Fibroblast of villous mesenchyme (primary cell): ENCODE measurements around the gene TNS2. TPM values are rescaled to one million over a fixed set of nuclear protein-coding genes. Genes with fewer than 3 reads are reported as not detected.
"Not testable (repeated sequence)": the region's sequence is repeated elsewhere in the genome, so short reads cannot be mapped to it uniquely, and the experiment has no call there.

Source experiments
- DNase-seq: peaks from one replicate; pipeline ENCODE4 v3.0.0-alpha.2; 2010; ENCODE audit warnings: low read depth
- H3K4me3 ChIP-seq: 2 replicates; pipeline ENCODE4 v1.5.1; 2011; ENCODE audit warnings: low read depth, mild to moderate bottlenecking, low read length
- CTCF ChIP-seq: IDR thresholded peaks from 2 replicates; pipeline ENCODE4 v1.5.1; 2012; ENCODE audit warnings: low read depth, mild to moderate bottlenecking, low read length; ENCODE audit not compliant: insufficient read depth
- total RNA-seq: library from RNA; depleted of rRNA; stranded (reverse); fragments of >200 nt; gene quantifications from 2 replicates; pipeline ENCODE4 v1.2.3, GENCODE V29; 2012

The TNS2 gene
- total RNA-seq, 1 donor = 36.7 TPM

- TF ChIP-seq CTCF = no peak
- no peak for DNase-seq
- no peak overlapping the region for H3K4me3 ChIP-seq
Measured at GRCh38 chr12:53101931-53102781, 52.3 kb downstream of the TNS2 start.

GRCh38 chr12:53102883-53103807 lies 53.3 kb downstream of the TNS2 start, which contains the start of gene SOAT2:
Gene SOAT2 (plus strand): TSS chr12:53103486. CDS start chr12:53103578, 92 bp downstream.
- no peak for DNase-seq
- no peak for TF ChIP-seq CTCF
- H3K4me3 ChIP-seq = no peak within 1 kb of the TSS

GRCh38 chr12:53103860-53104305 lies 54.0 kb downstream of the TNS2 start:
- no peak for DNase-seq
- TF ChIP-seq CTCF = no peak
- no peak overlapping the region for H3K4me3 ChIP-seq

- no peak overlapping the region for H3K4me3 ChIP-seq
- no peak for TF ChIP-seq CTCF
- DNase-seq = no peak
Measured at GRCh38 chr12:53105256-53105655, 55.4 kb downstream of the TNS2 start.

- TF ChIP-seq CTCF = no peak
- DNase-seq = no peak
Measured at GRCh38 chr12:53105712-53106439, 56.0 kb downstream of the TNS2 start.

GRCh38 chr12:53107122-53107521 lies 57.3 kb downstream of the TNS2 start:
- H3K4me3 ChIP-seq = no peak overlapping the region
- TF ChIP-seq CTCF = no peak
- no peak for DNase-seq

More at GRCh38 chr12:53105712-53106439, 56.0 kb downstream of the TNS2 start:
- no peak overlapping the region for H3K4me3 ChIP-seq

- not testable (repeated sequence) for DNase-seq, H3K4me3 ChIP-seq
Measured at GRCh38 chr12:53112431-53112830, 62.6 kb downstream of the TNS2 start.
